Endothelial cell of umbilical vein (primary cell): Measurements from ENCODE around the gene DCHS2. TPM values are rescaled to one million over a fixed set of nuclear protein-coding genes. Genes with fewer than 3 reads are reported as not detected.

Source experiments
- BruUV-seq: library from RNA; stranded (reverse); fragments of 400-500 nt; replicated peaks from 2 replicates; lab custom pipeline; 2021; lab: Mats Ljungman, UMichigan
- CTCF ChIA-PET: fragments of 300-600, 350-600 bp; sonication (Branson Sonifier 250); formaldehyde crosslinking; loops from one replicate; lab custom pipeline; 2021; ENCODE audit warnings: antibody characterized with exemption, inconsistent platforms; lab: Charles Lee
- POLR2A ChIA-PET: fragments of 300-600, 350-600 bp; sonication (Branson Sonifier 250); formaldehyde crosslinking; loops from one replicate; lab custom pipeline; 2021; ENCODE audit warnings: antibody characterized with exemption, inconsistent platforms; lab: Charles Lee
- DNase-seq: peaks from one replicate; pipeline ENCODE4 v3.0.0-alpha.2; 2011; ENCODE audit warnings: low read depth, low spot score
- FAIRE-seq: peaks from 2 replicates; lab custom pipeline; 2011; peaks lifted over from hg19 to GRCh38; lab: Jason Lieb, UNC
- H2AFZ ChIP-seq: 2 replicates; pipeline ENCODE4 v1.6.0; 2012; ENCODE audit warnings: low read depth, low read length, control low read depth, inconsistent platforms
- H3K27ac ChIP-seq: 2 replicates; pipeline ENCODE4 v1.5.1; 2011; ENCODE audit warnings: low read depth, mild to moderate bottlenecking, control low read depth, low read length, moderate library complexity; ENCODE audit not compliant: insufficient read depth
- H3K27me3 ChIP-seq, 2 experiments: 2 replicates each; pipeline versions ENCODE4 v1.6.0 to v1.6.1; 2011; ENCODE audit warnings: low read length in 2 of 2, mixed read lengths in 1 of 2; ENCODE audit not compliant: control insufficient read depth in 2 of 2, insufficient read depth in 2 of 2
- H3K36me3 ChIP-seq, 2 experiments: 2 replicates in 1 of 2; 3 replicates in 1 of 2; pipeline ENCODE4 v1.5.1; 2011; ENCODE audit warnings: low read length in 2 of 2, mild to moderate bottlenecking in 1 of 2, moderate library complexity in 1 of 2; ENCODE audit not compliant: control insufficient read depth in 2 of 2, insufficient read depth in 2 of 2; ENCODE audit errors: extremely low read depth in 1 of 2
- H3K4me1 ChIP-seq: 3 replicates; pipeline ENCODE4 v1.5.1; 2011; ENCODE audit warnings: mild to moderate bottlenecking, low read length; ENCODE audit not compliant: control insufficient read depth, insufficient read depth; ENCODE audit errors: extremely low read depth
- H3K4me2 ChIP-seq: 2 replicates; pipeline ENCODE4 v1.6.1; 2011; ENCODE audit warnings: low read length, control low read depth, mixed read lengths; ENCODE audit not compliant: insufficient read depth
- H3K4me3 ChIP-seq, 3 experiments: fragments of 200-600 bp in 1 of 3; sonication (generic), shearing (Covaris generic) in 1 of 3; replicated peaks in 1 of 3; 2 replicates each; pipeline ENCODE4 v1.5.1; 2011 to 2016; ENCODE audit warnings: control low read depth in 3 of 3, low read length in 3 of 3, mild to moderate bottlenecking in 2 of 3, inconsistent platforms in 1 of 3, low read depth in 1 of 3, moderate library complexity in 1 of 3; ENCODE audit not compliant: insufficient read depth in 1 of 3
- H3K79me2 ChIP-seq: 2 replicates; pipeline ENCODE4 v1.6.0; 2012; ENCODE audit warnings: low read length, inconsistent platforms; ENCODE audit not compliant: control insufficient read depth, insufficient read depth
- H3K9ac ChIP-seq: replicated peaks from 2 replicates; pipeline ENCODE3; 2011; ENCODE audit warnings: low read length, control low read depth; ENCODE audit not compliant: insufficient read depth; ENCODE audit errors: extremely low read depth
- H3K9me1 ChIP-seq: replicated peaks from 3 replicates; pipeline ENCODE4 v1.6.0; 2011; ENCODE audit warnings: mild to moderate bottlenecking, low read length; ENCODE audit not compliant: control insufficient read depth, insufficient read depth; ENCODE audit errors: extremely low read depth
- H3K9me3 ChIP-seq: replicated peaks from 2 replicates; pipeline ENCODE4 v1.5.1; 2012; ENCODE audit warnings: low read length, inconsistent platforms; ENCODE audit not compliant: control insufficient read depth, insufficient read depth
- H4K20me1 ChIP-seq: replicated peaks from 2 replicates; pipeline ENCODE3; 2011; ENCODE audit warnings: mild to moderate bottlenecking, low read length; ENCODE audit not compliant: control insufficient read depth, insufficient read depth; ENCODE audit errors: extremely low read depth
- CTCF ChIP-seq, 2 donors: IDR thresholded peaks; 1 replicate in 1 of 2; 2 replicates in 1 of 2; pipeline ENCODE4 v1.5.1; 2011; ENCODE audit warnings: low read length in 2 of 2, mild to moderate bottlenecking in 2 of 2, moderate library complexity in 2 of 2, control low read depth in 1 of 2, inconsistent platforms in 1 of 2, low read depth in 1 of 2; ENCODE audit not compliant: insufficient read depth in 1 of 2; ENCODE audit errors: extremely low read depth in 1 of 2
- EZH2 ChIP-seq: IDR thresholded peaks from 2 replicates; pipeline ENCODE4 v1.6.1; 2012; ENCODE audit warnings: borderline replicate concordance, low read depth, mild to moderate bottlenecking, moderate library complexity, low read length, inconsistent platforms; ENCODE audit not compliant: severe bottlenecking
- FOS ChIP-seq: IDR thresholded peaks from 2 replicates; pipeline ENCODE4 v1.6.1; 2011; ENCODE audit warnings: mild to moderate bottlenecking, low read length, moderate library complexity, borderline replicate concordance; ENCODE audit not compliant: insufficient read depth
- GATA2 ChIP-seq: IDR thresholded peaks from 2 replicates; pipeline ENCODE4 v1.7.0; 2011; ENCODE audit warnings: low read depth, mild to moderate bottlenecking, moderate library complexity, mixed read lengths, low read length; ENCODE audit not compliant: insufficient read length, insufficient read depth
- JUN ChIP-seq: IDR thresholded peaks from 2 replicates; pipeline ENCODE4 v1.6.1; 2011; ENCODE audit warnings: borderline replicate concordance, low read depth; ENCODE audit not compliant: insufficient read length, insufficient read depth
- MAX ChIP-seq: IDR thresholded peaks from 2 replicates; pipeline ENCODE4 v1.6.1; 2011; ENCODE audit not compliant: insufficient read depth, insufficient read length
- MYC ChIP-seq: IDR thresholded peaks from one replicate; pipeline ENCODE4 v1.6.1; 2011; ENCODE audit warnings: mild to moderate bottlenecking, low read depth, low read length
- POLR2A ChIP-seq: IDR thresholded peaks from 2 replicates; pipeline ENCODE4 v1.6.1; 2012; ENCODE audit warnings: low read depth, mild to moderate bottlenecking, control low read depth, low read length
- POLR2AphosphoS5 ChIP-seq: IDR thresholded peaks from 2 replicates; pipeline ENCODE4 v1.6.1; 2012; ENCODE audit warnings: low read depth, mild to moderate bottlenecking, control low read depth, low read length, moderate library complexity; ENCODE audit not compliant: insufficient read depth
- dilution Hi-C: fragments of 300-500 bp; cut with MboI; formaldehyde crosslinking; loops from one replicate; pipeline ENCODE4 v1.15.0; 2019; ENCODE audit warnings: low sequenced_read_pairs; ENCODE audit not compliant: extremely low pct_ligation_motif_present
- intact Hi-C: fragments of 100-400 bp; cut with micrococcal nuclease; formaldehyde crosslinking; loops from one replicate; pipeline ENCODE4 v1.10.0; 2022
- polyA plus RNA-seq, 4 experiments: library from polyadenylated mRNA; depleted of rRNA in 3 of 4; stranded (reverse) in 3 of 4; unstranded in 1 of 4; fragments of >200 nt; gene quantifications; 2 replicates each; pipeline versions ENCODE4 v1.2.1 to v1.2.3, GENCODE V29; 2011 to 2012; ENCODE audit warnings: missing spikeins in 1 of 4
- total RNA-seq: library from RNA; stranded (reverse); gene quantifications from 2 replicates; pipeline ENCODE4 v1.2.3, GENCODE V29; 2021

The DCHS2 gene
- total and polyA plus RNA-seq, 2 donors (not counting 3 experiments of a cell fraction or from before 2014, with no cell fraction given), result not detected

- dilution Hi-C loops (no loop called here), intact Hi-C loops (no loop called here)
- no peak for FAIRE-seq
- DNase-seq, result no peak
- no peak overlapping the region for H3K4me3 ChIP-seq
- H3K4me2 ChIP-seq, result no peak overlapping the region
- no peak overlapping the region for H2AFZ ChIP-seq
- no peaks in the 10 kb centered on the region for H4K20me1 ChIP-seq
- peaks cover 2% of the 10 kb centered on the region for H3K9me3 ChIP-seq
- no peak overlapping the region for H3K27ac ChIP-seq
- H3K79me2 ChIP-seq, result no peaks in the 10 kb centered on the region
- H3K9me1 ChIP-seq, result no peaks in the 10 kb centered on the region
- no TSS peak for BruUV-seq
- POLR2A ChIA-PET, result no interaction called here
- no peaks in the 10 kb centered on the region for H3K27me3 ChIP-seq
- H3K36me3 ChIP-seq, result no peaks in the 10 kb centered on the region
- TF ChIP-seq MYC, result no peak
- no peak for TF ChIP-seq CTCF (IDR thresholded peaks at IDR 0.05; ENCODE audit: extremely low read depth in 1 of 2, insufficient read depth in 1 of 2, low read depth in 1 of 2, low read length in 2 of 2)
- no peak for TF ChIP-seq POLR2AphosphoS5
- TF ChIP-seq GATA2, result no peak
- no peak for TF ChIP-seq EZH2
- TF ChIP-seq FOS, result no peak
- TF ChIP-seq JUN, result no peak
- no peak for TF ChIP-seq POLR2A
- no peak for TF ChIP-seq MAX
- H3K9ac ChIP-seq, result no peak overlapping the region
- H3K4me1 ChIP-seq, result no peaks in the 10 kb centered on the region
- CTCF ChIA-PET, result no interaction called here
These were observed 305.6 kb downstream of the DCHS2 start for GRCh38 chr4:154186035-154186434.
